Amniotic epithelial cell (primary cell): ENCODE data around the gene RARRES1.
A peak's percentile ranks its signal among the peaks of the same experiment; 100 is the strongest.

ENCODE experiments used
- DNase-seq: peaks from one replicate; pipeline ENCODE4 v3.0.0-alpha.2; 2010; ENCODE audit warnings: low read depth

RARRES1 gene

DNA sequence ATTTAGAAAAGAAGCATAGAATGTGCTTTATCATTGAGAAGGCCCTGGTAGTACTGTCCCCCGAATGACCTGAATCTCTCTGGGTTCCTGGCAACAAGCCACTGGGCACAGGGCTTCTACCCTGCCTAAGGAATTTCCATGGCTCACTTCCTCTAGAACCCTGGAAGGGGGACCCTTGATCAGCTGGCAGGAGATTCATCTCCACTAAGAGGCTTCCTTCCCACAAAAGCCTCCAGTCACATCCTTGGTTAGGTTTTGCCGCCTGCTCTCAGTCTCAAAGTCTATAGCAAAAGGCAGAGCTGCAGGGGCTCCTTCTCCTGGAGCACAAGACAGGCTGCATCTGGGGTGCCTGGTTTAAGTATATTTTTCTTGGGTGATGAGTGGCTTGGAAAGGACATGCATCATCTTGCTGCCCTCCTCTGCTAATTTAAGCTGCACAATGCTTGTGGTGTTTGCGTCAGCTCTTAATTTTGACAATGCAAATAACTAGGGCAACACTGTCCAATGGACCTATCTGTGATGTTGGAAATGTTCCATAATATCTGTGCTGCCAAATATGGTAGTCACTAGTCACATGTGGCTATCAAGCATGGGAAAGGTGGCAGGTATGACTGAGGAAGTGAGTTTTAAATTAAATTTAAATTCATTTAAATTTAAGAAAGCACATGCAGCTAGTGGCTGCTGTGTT is 33.4 kb upstream of the RARRES1 start:
- peak; percentile 28 for DNase-seq

- DNase-seq, result no peak
These were observed 31.2 kb upstream of the RARRES1 start for GRCh38 chr3:158763421-158763820.

DNA sequence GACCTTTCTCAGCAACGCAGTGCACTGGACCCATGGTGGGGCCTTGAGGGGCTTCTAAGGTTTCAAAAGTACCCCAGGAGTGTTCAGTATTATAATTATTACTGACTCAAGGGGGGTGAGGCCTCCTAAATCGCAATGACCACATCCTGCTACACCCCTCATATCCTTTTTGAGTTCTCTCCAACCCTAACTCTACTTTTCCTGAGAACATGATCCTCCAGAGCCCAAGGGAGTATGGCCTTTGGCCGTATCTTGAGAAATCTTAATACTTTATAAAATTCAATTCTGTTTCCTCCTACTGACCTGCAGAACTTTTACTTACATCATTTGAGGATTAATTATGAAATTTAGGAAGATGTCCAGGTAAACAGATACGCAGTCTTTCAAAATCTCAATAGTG is 30.4 kb upstream of the RARRES1 start:
- DNase-seq, result no peak

DNA sequence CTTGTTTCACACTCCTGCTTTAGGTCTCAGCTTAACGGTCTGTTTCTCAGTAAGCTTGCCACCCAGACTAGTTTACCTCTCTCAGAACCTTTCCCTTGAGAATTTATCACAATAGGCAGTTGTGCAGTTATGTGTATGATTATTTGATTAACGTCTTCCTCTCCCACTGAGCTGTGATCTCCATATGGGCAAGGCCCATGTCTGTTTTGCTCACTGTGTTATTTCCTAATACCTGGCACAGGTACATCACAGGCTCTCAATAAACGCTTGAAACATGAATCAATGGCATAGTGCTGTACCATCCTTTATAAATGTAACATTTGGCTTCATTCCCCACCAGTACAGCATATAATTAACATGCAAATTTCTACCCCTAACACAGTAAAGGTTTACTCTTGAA is 29.1 kb upstream of the RARRES1 start:
- DNase-seq, result no peak

DNA sequence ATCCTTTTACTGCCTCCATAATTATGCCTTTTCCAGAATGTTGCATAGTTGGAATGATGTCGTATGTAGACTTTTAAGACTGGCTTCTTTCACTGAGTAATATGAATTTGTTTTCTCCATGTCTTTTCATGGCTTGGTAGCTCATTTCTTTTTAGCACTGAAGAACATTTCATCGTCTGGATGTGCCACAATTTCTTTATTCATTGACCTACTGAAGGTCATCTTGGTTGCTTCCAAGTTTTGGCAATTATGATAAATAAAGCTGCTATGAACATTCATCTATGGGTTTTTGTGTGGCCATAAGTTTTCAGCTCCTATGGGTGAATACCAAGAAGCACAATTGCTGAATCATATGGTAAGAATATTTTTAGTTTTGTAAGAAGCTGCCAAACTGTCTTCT is 23.2 kb upstream of the RARRES1 start:
- DNase-seq, result no peak

- no peak for DNase-seq
These were observed 21.6 kb upstream of the RARRES1 start for GRCh38 chr3:158753854-158754253.

- no peak for DNase-seq
These were observed 19.1 kb upstream of the RARRES1 start for GRCh38 chr3:158751316-158751715.

- no peak for DNase-seq
These were observed 17.8 kb upstream of the RARRES1 start for GRCh38 chr3:158750016-158750415.

DNA sequence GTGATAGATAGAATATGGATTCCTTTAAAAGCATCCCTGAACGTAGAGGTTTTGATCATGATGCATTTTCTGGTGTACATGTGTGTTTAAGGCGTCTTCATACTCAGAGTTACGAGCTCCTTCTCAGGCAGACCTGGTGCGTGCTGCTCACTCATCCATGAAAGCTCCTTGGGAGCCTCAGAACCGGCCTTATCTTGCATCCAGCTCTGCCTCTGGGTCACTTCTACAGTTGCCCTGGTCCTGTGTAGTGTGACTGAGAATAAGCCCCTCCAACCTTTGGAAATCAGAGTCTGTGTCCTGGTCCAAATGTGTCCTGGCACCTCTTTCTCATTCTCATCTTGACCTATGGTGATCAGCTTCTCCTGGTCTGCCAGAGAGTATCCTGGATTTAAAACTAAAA is 17.3 kb upstream of the RARRES1 start:
- no peak for DNase-seq

- DNase-seq, result peak; percentile 29
These were observed 16.1 kb upstream of the RARRES1 start for GRCh38 chr3:158748237-158748828.

GRCh38 chr3:158747417-158747816 is 15.2 kb upstream of the RARRES1 start:
- no peak for DNase-seq

- DNase-seq, result no peak
These were observed 13.3 kb upstream of the RARRES1 start for GRCh38 chr3:158745551-158745950.

DNA sequence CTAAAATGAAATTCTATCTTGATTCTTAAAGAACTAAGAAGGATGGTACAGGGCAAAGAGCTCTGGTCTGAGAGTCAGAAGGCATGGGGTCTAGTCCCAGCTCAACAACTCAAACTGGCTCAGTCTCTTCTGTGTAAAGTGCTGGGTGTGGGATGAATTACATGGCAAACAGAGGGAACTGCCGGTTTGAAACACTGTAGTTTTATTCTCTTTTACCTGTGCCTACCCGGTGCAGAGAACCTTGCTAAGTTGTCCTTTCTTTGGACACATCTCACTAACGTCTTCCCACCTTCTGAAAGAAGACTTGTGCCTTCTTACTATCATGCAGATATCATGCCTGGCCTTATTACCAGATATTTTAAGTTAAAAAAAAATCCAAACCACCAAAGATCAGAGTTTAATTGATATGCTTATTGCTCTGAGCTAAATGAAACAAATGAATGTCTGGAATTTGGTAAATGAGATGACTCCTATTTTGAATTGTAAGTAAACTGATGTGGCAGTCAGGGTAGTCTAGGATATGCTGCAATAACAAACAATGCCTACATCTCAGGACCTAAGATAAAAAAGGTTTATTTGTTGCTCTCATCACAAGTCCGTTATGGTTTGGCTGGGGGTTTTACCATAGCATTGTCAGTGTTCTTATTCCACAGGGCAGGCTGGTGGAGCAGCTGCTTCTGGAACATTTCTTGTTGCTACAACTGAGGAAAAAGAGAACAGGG is 12.5 kb upstream of the RARRES1 start:
- no peak for DNase-seq

DNA sequence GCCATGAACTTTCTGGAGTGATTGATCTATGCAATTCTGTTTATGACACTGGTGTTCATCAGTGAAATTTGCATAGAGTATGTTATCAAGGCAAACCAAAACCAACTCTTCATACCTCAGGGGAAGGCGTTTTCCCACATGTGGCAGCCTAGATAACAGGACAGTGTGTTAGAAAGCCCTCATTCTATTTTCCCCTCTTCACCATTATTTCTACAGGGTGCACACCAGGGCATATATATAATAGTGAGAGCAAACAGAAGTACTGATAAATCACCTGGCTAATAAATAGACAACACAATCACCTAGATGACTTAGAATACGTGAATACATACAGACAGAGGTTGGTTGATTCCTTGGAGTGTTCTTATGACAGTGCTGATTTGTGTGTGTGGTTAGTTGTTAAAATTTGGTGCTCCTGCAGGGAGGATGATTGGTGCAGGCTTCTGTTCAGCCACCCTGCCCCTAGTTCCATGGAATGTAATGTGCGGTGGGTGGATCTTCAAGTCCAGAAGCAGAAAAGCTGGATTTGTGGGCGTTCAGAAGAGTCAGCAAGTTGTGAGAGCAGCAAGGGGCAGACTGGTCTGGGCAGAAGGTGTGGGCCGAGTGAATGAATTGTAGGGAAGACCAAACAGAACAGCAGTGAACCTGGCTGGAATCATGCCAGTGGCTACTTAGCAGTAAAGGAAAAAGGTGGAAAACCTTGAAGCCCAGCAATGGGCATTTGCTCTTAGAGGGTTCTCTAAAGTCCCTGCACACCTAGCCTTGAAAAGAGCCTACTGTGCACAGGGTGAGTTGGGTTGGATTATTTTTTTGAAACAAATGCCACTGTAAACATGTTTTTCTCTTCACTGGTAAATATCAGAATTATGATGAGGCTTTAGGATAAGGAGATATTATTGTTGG is 11.7 kb upstream of the RARRES1 start:
- DNase-seq, result no peak

DNA sequence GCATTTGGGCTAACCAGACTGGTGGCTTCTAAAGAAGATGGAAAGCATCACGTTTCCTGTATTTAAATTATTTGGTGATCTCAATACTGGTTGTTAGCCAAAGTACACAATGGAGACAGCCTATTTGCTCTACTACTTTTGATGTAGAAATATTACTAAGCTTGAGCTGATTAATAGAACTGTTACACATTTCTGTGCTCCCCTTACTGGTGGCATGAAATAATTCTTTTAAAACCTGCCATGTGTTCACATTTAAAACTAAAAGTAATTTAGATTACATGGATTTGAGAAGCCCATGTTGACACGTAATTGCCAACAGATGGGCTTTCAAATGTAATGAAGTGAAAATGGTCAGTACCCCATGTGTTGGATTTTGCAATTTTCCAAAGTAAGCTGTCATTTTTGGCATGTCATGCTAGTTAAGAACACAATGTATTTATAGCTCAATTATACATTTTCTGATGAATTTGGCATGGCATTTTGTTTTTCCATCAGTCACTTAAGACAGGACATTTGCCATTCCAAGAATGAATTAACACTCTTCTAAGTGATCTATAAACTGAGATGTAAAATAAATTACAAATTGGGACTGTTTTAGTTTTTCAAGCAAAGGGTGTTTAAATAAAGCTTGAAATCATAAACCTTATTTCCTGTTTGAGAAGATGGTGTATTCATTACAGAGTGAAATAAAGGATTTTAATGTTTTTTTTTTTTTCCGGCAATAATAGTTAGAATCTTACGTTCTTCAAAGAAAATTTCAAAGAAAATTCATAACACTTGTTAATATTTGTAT is 10.8 kb upstream of the RARRES1 start:
- no peak for DNase-seq

DNA sequence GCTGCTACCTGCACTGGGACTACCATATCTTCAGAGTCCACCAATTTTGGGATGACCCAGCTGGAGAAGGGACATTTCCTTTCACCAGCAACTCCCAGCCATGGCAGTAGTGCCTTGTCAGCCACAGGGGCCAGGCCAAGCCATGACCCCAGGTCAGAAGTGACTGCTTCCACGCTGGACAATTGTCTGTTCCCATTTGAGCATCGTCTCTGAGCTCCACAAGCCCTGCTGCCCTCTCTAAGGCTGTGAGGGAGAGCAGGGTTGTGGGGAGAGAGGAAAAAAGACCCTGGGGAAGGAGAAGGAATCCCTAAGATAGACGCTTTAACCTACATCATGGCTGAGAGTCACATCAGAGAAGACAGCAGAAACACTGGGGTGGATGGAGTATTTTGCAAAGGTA is 7.4 kb upstream of the RARRES1 start:
- no peak for DNase-seq

GRCh38 chr3:158739078-158739477 is 6.8 kb upstream of the RARRES1 start:
- no peak for DNase-seq

- DNase-seq, result no peak
These were observed 6.4 kb upstream of the RARRES1 start for GRCh38 chr3:158738653-158739052.

DNA sequence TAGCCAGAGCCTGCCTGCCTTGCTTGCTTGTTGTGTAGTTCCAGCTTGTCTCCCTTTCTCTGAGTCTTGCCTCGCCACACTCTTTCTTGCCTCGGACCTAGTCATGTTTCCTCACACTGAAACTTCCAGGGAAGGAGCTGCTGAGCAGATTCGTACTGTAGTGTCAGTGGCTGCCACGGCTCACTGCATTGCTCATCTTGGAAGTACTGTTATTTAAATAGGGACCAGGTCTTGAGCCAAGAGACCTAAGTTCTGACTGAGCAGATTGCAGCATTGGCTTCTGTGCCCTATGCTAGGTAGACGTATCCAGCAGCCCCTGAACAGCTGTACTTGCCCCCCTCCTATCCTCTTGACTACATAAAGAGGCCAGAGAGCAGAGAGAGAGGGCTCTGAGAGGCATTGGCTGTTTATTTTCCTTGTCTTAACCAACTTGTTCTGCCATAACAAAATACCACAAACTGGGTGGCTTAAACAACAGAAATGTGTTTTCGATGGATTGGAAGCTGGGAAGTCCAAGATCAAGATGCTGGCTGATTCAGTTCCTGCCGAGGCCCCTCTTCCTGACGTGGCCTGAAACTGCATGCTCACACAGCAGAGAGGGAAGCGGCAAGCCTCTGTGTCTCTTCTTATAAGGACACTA is 5.8 kb upstream of the RARRES1 start:
- DNase-seq, result no peak

DNA sequence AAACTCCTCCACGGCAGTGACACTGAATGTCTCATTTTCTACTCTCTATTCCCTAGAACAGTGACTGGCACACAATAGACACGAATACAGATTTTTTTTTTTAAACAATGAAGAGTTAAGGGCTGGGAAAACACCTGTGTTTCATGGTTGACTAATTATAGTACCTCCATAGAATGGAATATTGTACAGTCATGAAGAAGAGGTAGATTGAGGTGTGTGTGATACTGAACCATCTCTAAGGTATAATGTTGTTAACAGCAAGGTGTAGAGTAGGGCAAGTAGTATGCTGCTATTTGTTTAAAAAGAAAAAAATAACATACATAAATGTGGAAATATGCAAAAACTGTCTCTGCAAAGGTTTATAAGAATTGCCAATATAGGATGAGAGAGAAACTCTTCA is 5.2 kb upstream of the RARRES1 start:
- DNase-seq, result no peak
